ENCODE data around the gene COL8A2.

COL8A2 gene

GRCh38 chr1:36150296-36151133 is 25.5 kb upstream of the COL8A2 start:
- peak; percentile 70 to 87 for DNase-seq (ENCODE audit: low read depth in 1 of 2, low spot score in 1 of 2)
- Histone ChIP-seq H3K27ac (replicated peaks) (peak overlapping the region; percentile 70), H3K27me3 (ENCODE audit: insufficient read depth, poor library complexity, severe bottlenecking) (no peaks in the 10 kb centered on the region), H3K4me3 (replicated peaks; ENCODE audit: insufficient read depth, low read length) (peak overlapping the region; percentile 2; the same call in 1 of the 2 replicates)
- TF ChIP-seq CTCF (IDR thresholded peaks at IDR 0.05; ENCODE audit: insufficient read depth, low read length) (no peak), SPI1 (IDR thresholded peaks at IDR 0.05; ENCODE audit: borderline replicate concordance, low read depth) (peak; percentile 66; the same call in 1 of the 2 replicates)

GRCh38 chr1:36149973-36150295 is 24.9 kb upstream of the COL8A2 start:
- TF ChIP-seq CTCF (IDR thresholded peaks at IDR 0.05; ENCODE audit: insufficient read depth, low read length) (no peak), SPI1 (IDR thresholded peaks at IDR 0.05; ENCODE audit: borderline replicate concordance, low read depth) (no peak), REST (IDR thresholded peaks at IDR 0.05; ENCODE audit: insufficient replicate concordance, low read depth) (no peak), POLR2AphosphoS5 (IDR thresholded peaks at IDR 0.05; ENCODE audit: low read depth) (no peak), GABPA (IDR thresholded peaks at IDR 0.05; ENCODE audit: low read depth) (no peak)
- H3K27ac ChIP-seq (replicated peaks) = peak overlapping the region; percentile 70
- DNase-seq (ENCODE audit: low read depth in 1 of 2, low spot score in 1 of 2) = no peak
- H3K27me3 ChIP-seq (ENCODE audit: insufficient read depth, poor library complexity, severe bottlenecking) = no peaks in the 10 kb centered on the region
- peak overlapping the region; percentile 20 for H3K4me3 ChIP-seq (replicated peaks; ENCODE audit: insufficient read depth, low read length)

- H3K27me3 ChIP-seq (ENCODE audit: insufficient read depth, poor library complexity, severe bottlenecking) = no peaks in the 10 kb centered on the region
Observed at GRCh38 chr1:36149237-36149972, 24.4 kb upstream of the COL8A2 start, which contains the start of gene TRAPPC3. Gene TRAPPC3, minus strand, starts transcription at chr1:36149486. Its CDS starts 108 bp downstream, at chr1:36149378.

More at GRCh38 chr1:36149237-36149972, 24.4 kb upstream of the COL8A2 start, which contains the start of gene TRAPPC3:
- Histone ChIP-seq H3K27ac (replicated peaks) (peak within 1 kb of the TSS; percentile 88), H3K4me3 (replicated peaks; ENCODE audit: insufficient read depth, low read length) (peak within 1 kb of the TSS; percentile 77)
- TF ChIP-seq SPI1 (IDR thresholded peaks at IDR 0.05; ENCODE audit: borderline replicate concordance, low read depth) (peak; percentile 56; the same call in 1 of the 2 replicates), CTCF (IDR thresholded peaks at IDR 0.05; ENCODE audit: insufficient read depth, low read length) (peak; percentile 91), GABPA (IDR thresholded peaks at IDR 0.05; ENCODE audit: low read depth) (0 out of 2 replicates have a peak, but pooled peaks have one; percentile 40), POLR2AphosphoS5 (IDR thresholded peaks at IDR 0.05; ENCODE audit: low read depth) (peak; percentile 87), REST (IDR thresholded peaks at IDR 0.05; ENCODE audit: insufficient replicate concordance, low read depth) (no peak)
- peak; percentile 100 for DNase-seq (ENCODE audit: low read depth in 1 of 2, low spot score in 1 of 2)
